OCI-LY1 (cell line): Measurements from ENCODE around the gene HLA-DOA.

Experiments
- EZH2 ChIP-seq: fragments of 200-600 bp; sonication (generic), shearing (Covaris generic); IDR thresholded peaks from 2 replicates; pipeline ENCODE4 v1.8.0; 2017; ENCODE audit warnings: borderline replicate concordance, mixed run types, mild to moderate bottlenecking, antibody characterized with exemption, low read length, moderate library complexity, mixed read lengths
- TF ChIP-seq, protein P1 (sequence below): fragments of 200-600 bp; sonication (generic), shearing (Covaris generic); IDR thresholded peaks from 2 replicates; pipeline ENCODE4 v1.5.1; 2017; ENCODE audit warnings: mild to moderate bottlenecking, antibody characterized with exemption, low read length, moderate library complexity, mixed read lengths

DNA sequence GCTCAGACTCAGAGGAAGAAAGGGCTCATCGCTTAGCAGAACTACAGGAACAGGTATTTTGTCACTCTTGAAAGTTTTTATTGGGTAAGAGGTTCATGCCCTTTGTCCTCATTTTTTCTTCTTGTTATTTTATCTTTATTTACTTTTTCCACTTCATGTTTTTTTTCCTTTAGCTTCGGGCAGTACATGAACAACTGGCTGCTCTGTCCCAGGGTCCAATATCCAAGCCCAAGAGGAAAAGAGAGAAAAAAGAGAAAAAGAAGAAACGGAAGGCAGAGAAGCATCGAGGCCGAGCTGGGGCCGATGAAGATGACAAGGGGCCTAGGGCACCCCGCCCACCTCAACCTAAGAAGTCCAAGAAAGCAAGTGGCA lies 31.5 kb downstream of the HLA-DOA start:
- TF ChIP-seq, protein P1, sequence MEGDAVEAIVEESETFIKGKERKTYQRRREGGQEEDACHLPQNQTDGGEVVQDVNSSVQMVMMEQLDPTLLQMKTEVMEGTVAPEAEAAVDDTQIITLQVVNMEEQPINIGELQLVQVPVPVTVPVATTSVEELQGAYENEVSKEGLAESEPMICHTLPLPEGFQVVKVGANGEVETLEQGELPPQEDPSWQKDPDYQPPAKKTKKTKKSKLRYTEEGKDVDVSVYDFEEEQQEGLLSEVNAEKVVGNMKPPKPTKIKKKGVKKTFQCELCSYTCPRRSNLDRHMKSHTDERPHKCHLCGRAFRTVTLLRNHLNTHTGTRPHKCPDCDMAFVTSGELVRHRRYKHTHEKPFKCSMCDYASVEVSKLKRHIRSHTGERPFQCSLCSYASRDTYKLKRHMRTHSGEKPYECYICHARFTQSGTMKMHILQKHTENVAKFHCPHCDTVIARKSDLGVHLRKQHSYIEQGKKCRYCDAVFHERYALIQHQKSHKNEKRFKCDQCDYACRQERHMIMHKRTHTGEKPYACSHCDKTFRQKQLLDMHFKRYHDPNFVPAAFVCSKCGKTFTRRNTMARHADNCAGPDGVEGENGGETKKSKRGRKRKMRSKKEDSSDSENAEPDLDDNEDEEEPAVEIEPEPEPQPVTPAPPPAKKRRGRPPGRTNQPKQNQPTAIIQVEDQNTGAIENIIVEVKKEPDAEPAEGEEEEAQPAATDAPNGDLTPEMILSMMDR = no peak
- no peak for TF ChIP-seq EZH2
